ENCODE data around the gene RAB36. TPM values are rescaled to one million over a fixed set of nuclear protein-coding genes. Genes with fewer than 3 reads are reported as not detected.

The RAB36 gene
- total RNA-seq, 1 donor from 2014 or later: 3.8 TPM

GRCh38 chr22:23109441-23109978, 35.8 kb upstream of the RAB36 start:
- Histone ChIP-seq H3K9me3 (no peaks in the 10 kb centered on the region), H3K36me3 (no peaks in the 10 kb centered on the region), H3K27ac (no peak overlapping the region), H3K27me3 (no peaks in the 10 kb centered on the region), H3K4me3 (no peak overlapping the region), H3K4me1 (no peaks in the 10 kb centered on the region)
- ATAC-seq: no peak
- intact Hi-C loops (cut with DNase I): no loop called here
- TF ChIP-seq, protein P1, sequence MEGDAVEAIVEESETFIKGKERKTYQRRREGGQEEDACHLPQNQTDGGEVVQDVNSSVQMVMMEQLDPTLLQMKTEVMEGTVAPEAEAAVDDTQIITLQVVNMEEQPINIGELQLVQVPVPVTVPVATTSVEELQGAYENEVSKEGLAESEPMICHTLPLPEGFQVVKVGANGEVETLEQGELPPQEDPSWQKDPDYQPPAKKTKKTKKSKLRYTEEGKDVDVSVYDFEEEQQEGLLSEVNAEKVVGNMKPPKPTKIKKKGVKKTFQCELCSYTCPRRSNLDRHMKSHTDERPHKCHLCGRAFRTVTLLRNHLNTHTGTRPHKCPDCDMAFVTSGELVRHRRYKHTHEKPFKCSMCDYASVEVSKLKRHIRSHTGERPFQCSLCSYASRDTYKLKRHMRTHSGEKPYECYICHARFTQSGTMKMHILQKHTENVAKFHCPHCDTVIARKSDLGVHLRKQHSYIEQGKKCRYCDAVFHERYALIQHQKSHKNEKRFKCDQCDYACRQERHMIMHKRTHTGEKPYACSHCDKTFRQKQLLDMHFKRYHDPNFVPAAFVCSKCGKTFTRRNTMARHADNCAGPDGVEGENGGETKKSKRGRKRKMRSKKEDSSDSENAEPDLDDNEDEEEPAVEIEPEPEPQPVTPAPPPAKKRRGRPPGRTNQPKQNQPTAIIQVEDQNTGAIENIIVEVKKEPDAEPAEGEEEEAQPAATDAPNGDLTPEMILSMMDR (IDR thresholded peaks at IDR 0.05): no peak
- DNase-seq: no peak

GRCh38 chr22:23110190-23110921, 34.9 kb upstream of the RAB36 start:
- no peak overlapping the region for H3K4me3 ChIP-seq
- DNase-seq: no peak
- TF ChIP-seq, protein P1 (IDR thresholded peaks at IDR 0.05): no peak
- H3K9me3 ChIP-seq: no peaks in the 10 kb centered on the region
- no peak overlapping the region for H3K27ac ChIP-seq
- no peaks in the 10 kb centered on the region for H3K36me3 ChIP-seq
- ATAC-seq: no peak
- no peaks in the 10 kb centered on the region for H3K4me1 ChIP-seq
- no peaks in the 10 kb centered on the region for H3K27me3 ChIP-seq
- intact Hi-C loops (cut with DNase I): no loop called here

DNA sequence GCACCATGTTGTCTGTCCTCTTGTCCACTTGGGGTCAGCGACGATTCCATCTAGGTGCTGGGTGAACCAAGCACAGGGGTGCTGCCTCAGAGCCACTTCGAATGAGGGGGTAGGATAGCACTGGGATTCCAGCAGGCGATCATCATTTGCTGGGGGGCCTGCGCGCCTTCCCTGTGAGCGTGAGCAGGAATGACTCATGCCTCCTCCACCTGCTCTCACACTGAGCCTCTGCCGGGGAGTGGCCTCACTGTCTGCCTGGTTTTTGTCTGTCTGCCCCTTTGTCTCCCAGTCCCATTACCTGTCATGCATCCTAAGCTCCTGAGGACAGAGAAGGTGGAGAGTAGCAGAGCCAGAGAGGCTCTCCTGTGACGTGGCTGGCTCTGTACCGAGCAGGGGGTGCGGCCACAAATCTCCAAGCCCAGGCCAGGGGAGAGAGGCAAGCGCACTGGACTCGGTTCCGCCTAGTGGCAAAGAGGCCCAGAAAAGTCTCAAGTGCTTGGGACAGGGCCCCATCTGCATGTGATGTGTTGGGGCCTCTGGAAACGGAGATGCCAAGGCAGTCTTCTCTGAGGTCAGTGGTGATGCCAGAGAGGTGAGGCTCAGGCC, 34.3 kb upstream of the RAB36 start:
- intact Hi-C loops (cut with DNase I): no loop called here
- Histone ChIP-seq H3K27ac (no peak overlapping the region), H3K9me3 (no peaks in the 10 kb centered on the region), H3K36me3 (no peaks in the 10 kb centered on the region), H3K4me3 (no peak overlapping the region), H3K4me1 (no peaks in the 10 kb centered on the region), H3K27me3 (no peaks in the 10 kb centered on the region)
- DNase-seq: no peak
- TF ChIP-seq, protein P1 (IDR thresholded peaks at IDR 0.05): no peak
- ATAC-seq: no peak

DNA sequence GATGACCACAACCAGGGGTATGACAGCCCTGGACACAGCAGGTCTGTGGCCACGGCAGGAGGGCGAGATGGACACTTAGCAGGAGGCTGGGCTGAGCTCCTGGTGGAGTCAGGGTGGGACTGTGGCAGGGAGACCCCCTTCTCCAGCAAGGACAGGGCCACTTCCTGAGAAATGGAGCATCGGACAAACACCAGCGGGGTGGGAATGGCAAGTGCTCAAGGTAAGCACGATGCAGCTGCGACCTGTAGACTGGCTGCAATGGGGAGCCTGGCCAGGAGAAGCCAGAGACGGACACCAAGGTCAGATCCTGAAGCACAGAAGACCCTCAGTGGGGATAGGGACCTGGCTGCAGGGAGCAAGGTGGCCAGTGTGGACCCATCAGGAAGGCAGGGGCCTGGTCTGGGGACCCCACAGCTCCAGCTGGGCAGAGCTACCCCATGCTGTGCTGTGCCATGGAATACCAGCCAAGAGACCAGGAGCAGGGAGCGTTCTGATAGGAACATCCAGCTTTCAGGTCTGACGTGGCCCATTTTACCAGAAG, 32.7 kb upstream of the RAB36 start:
- H3K4me3 ChIP-seq: no peak overlapping the region
- no peaks in the 10 kb centered on the region for H3K9me3 ChIP-seq
- TF ChIP-seq, protein P1 (IDR thresholded peaks at IDR 0.05): no peak
- no peaks in the 10 kb centered on the region for H3K27me3 ChIP-seq
- H3K36me3 ChIP-seq: no peaks in the 10 kb centered on the region
- intact Hi-C loops (cut with DNase I): no loop called here
- H3K4me1 ChIP-seq: no peaks in the 10 kb centered on the region
- DNase-seq: no peak
- ATAC-seq: no peak
- no peak overlapping the region for H3K27ac ChIP-seq

DNA sequence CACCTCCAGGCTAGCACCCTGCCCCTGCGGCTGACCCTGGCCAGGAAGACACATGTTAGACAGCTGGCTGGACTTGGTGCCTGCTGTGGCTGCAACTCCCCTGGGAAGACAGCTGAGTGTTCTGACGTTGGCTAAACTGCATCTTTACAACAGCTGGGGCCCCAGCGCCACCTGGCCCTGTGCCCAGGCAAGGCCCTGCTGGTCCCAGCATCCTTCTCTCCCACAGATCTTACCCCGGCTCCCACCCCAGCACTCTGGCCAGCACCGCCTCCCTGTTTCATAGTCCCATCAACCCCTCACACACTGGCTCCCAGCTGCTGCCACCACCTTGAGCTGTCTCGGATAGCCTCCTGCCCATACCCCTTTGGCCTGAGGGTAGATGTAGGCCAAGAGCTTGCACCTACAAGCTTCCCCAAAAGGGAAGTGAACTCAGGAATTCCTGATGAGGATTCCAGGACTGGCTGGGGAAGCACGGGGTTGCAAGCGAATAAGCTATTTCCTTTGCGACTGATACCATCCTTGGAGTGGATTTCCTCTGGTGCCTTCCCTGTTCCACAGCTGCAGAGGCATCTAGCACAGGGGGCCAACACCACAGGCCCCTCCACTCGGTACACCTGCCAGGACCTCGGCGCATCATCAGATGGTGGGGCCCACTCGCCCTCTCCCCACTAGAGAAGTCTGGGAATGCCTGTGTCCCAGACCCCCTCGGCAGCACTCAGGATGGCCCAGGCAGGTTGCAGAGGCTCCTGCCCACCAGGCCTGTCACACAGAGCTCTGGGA, 32.0 kb upstream of the RAB36 start:
- no peaks in the 10 kb centered on the region for H3K27me3 ChIP-seq
- TF ChIP-seq, protein P1 (IDR thresholded peaks at IDR 0.05): no peak
- H3K4me1 ChIP-seq: no peaks in the 10 kb centered on the region
- H3K27ac ChIP-seq: no peak overlapping the region
- H3K36me3 ChIP-seq: no peaks in the 10 kb centered on the region
- no peak for DNase-seq
- no peak for ATAC-seq
- intact Hi-C loops (cut with DNase I): no loop called here
- no peaks in the 10 kb centered on the region for H3K9me3 ChIP-seq
- no peak overlapping the region for H3K4me3 ChIP-seq
